ENCODE measurements around the gene TSSK1B. TPM values are rescaled to one million over a fixed set of nuclear protein-coding genes. Genes with fewer than 3 reads are reported as not detected.

TSSK1B gene
- polyA plus RNA-seq, 2 of the 4 experiments (the other 2 are of a cell fraction) = not detected

Other genes starting within 250 kb of the TSSK1B start
- 0.09 and 0.22 TPM in 2 replicates for gene MCC, start 53.5 kb upstream of the TSSK1B start, polyA plus RNA-seq (2011; rRNA removed)
- gene MCC, start 53.5 kb upstream of the TSSK1B start, polyA plus RNA-seq (2017; fragmentation: RNase III; extraction: RNeasy Plus Mini Kit Qiagen cat#74134 plus additional on column Dnase treatment) = 0.10 to 0.31 TPM (median 0.20 TPM) in 3 replicates
- gene YTHDC2, start 78.7 kb upstream of the TSSK1B start, polyA plus RNA-seq (2011; rRNA removed) = 16.5 and 19.0 TPM in 2 replicates
- 15.6 to 17.2 TPM (median 16.4 TPM) in 3 replicates for gene YTHDC2, start 78.7 kb upstream of the TSSK1B start, polyA plus RNA-seq (2017; fragmentation: RNase III; extraction: RNeasy Plus Mini Kit Qiagen cat#74134 plus additional on column Dnase treatment)